Measurements from ENCODE around the gene DPY19L3.

Gene DPY19L3

GRCh38 chr19:32401992-32402391, 3.6 kb upstream of the DPY19L3 start:
- no peak for TF ChIP-seq CTCF (IDR thresholded peaks at IDR 0.05; ENCODE audit: low read depth, low read length)
- H3K9me3 ChIP-seq (ENCODE audit: severe bottlenecking): no peaks in the 10 kb centered on the region

DNA sequence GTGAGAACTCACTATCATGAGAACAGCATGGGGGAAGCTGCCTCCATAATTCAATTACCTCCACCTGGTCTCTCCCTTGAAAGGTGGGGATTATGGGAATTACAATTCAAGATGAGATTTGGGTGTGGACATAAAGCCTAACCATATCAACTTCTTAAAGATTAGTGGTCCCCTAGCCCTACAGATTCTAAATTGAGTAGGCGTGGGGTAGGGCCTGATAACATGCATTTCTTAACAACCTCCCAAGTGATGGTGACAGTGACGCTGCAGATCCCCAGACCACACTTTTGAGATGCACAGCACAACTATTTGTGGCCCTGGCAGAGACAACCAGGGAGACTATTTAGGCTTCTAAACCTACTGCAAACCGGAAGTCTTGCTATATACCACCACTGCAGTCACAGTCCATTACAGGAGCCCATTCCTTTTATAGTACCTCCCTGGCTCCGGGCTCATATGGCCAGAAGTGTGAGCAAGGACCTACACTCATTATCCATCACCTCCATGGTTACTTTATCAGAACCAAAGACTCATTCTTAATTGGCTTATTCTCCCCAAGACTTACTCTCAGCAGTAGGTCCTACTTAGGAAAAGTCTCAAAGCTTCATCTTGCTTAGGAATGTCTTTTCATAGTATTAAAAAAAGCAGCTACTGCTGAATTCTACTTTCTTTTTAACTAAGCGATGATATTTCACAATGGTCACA, 2.1 kb upstream of the DPY19L3 start:
- peak; percentile 12 for DNase-seq
- Histone ChIP-seq H3K27ac (no peak overlapping the region), H3K27me3 (ENCODE audit: insufficient read depth, low read depth, severe bottlenecking) (no peaks in the 10 kb centered on the region), H3K4me3 (ENCODE audit: low read depth, low read length) (no peak overlapping the region), H3K9me3 (ENCODE audit: severe bottlenecking) (no peaks in the 10 kb centered on the region), H3K36me3 (peaks cover 2% of the 10 kb centered on the region)
- TF ChIP-seq CTCF (IDR thresholded peaks at IDR 0.05; ENCODE audit: low read depth, low read length): no peak

More at GRCh38 chr19:32401992-32402391, 3.6 kb upstream of the DPY19L3 start:
- no peak overlapping the region for H3K27ac ChIP-seq
- DNase-seq: no peak
- no peaks in the 10 kb centered on the region for H3K36me3 ChIP-seq
- no peak overlapping the region for H3K4me3 ChIP-seq (ENCODE audit: low read depth, low read length)
- H3K27me3 ChIP-seq (ENCODE audit: insufficient read depth, low read depth, severe bottlenecking): no peaks in the 10 kb centered on the region

GRCh38 chr19:32404213-32404932, 1.2 kb upstream of the DPY19L3 start:
- Histone ChIP-seq H3K9me3 (ENCODE audit: severe bottlenecking) (no peaks in the 10 kb centered on the region), H3K27ac (peak overlapping the region; percentile 92), H3K36me3 (peaks cover 11% of the 10 kb centered on the region), H3K27me3 (ENCODE audit: insufficient read depth, low read depth, severe bottlenecking) (no peaks in the 10 kb centered on the region), H3K4me3 (ENCODE audit: low read depth, low read length) (peak overlapping the region; percentile 52)
- DNase-seq: no peak
- no peak for TF ChIP-seq CTCF (IDR thresholded peaks at IDR 0.05; ENCODE audit: low read depth, low read length)

DNA sequence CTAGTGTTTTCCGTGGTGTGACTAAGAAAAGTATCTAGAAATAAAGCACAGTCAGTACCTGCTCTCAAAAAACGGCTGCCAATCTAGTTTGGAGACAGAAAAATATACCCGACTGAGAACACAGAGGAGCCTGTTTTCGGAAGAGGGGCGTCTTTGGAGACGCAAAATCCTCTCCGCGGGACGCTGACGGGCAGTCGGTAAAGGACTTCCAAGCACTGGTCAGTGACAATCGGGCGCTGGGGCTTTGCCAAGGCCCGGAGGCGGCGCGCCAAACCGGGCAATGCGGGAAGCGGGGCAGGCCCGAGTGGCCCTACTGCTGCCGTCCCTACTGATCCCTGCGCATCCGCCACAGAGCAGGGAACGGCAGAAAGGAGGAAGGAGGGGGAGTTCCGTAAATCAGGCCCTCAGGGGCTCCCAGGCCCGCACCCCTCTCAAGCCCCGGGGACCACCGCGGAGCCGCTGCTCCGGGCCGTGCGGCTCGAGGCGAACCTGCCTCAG, 588 bp upstream of the DPY19L3 start:
- no peaks in the 10 kb centered on the region for H3K9me3 ChIP-seq (ENCODE audit: severe bottlenecking)
- H3K4me3 ChIP-seq (ENCODE audit: low read depth, low read length): peak overlapping the region; percentile 52
- H3K27me3 ChIP-seq (ENCODE audit: insufficient read depth, low read depth, severe bottlenecking): no peaks in the 10 kb centered on the region
- H3K27ac ChIP-seq: peak overlapping the region; percentile 92
- peaks cover 17% of the 10 kb centered on the region for H3K36me3 ChIP-seq
- DNase-seq: peak; percentile 42
- TF ChIP-seq CTCF (IDR thresholded peaks at IDR 0.05; ENCODE audit: low read depth, low read length): no peak

GRCh38 chr19:32406161-32407003, 812 bp downstream of the DPY19L3 start:
- Histone ChIP-seq H3K4me3 (ENCODE audit: low read depth, low read length) (peak overlapping the region; percentile 52), H3K9me3 (ENCODE audit: severe bottlenecking) (no peaks in the 10 kb centered on the region), H3K36me3 (peaks cover 31% of the 10 kb centered on the region), H3K27me3 (ENCODE audit: insufficient read depth, low read depth, severe bottlenecking) (no peaks in the 10 kb centered on the region), H3K27ac (peak overlapping the region; percentile 92)
- TF ChIP-seq CTCF (IDR thresholded peaks at IDR 0.05; ENCODE audit: low read depth, low read length): no peak
- DNase-seq: no peak

Data from WERI-Rb-1 (cell line).